ENCODE measurements around the gene HACD1.

Gene HACD1, protein sequence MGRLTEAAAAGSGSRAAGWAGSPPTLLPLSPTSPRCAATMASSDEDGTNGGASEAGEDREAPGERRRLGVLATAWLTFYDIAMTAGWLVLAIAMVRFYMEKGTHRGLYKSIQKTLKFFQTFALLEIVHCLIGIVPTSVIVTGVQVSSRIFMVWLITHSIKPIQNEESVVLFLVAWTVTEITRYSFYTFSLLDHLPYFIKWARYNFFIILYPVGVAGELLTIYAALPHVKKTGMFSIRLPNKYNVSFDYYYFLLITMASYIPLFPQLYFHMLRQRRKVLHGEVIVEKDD

DNA sequence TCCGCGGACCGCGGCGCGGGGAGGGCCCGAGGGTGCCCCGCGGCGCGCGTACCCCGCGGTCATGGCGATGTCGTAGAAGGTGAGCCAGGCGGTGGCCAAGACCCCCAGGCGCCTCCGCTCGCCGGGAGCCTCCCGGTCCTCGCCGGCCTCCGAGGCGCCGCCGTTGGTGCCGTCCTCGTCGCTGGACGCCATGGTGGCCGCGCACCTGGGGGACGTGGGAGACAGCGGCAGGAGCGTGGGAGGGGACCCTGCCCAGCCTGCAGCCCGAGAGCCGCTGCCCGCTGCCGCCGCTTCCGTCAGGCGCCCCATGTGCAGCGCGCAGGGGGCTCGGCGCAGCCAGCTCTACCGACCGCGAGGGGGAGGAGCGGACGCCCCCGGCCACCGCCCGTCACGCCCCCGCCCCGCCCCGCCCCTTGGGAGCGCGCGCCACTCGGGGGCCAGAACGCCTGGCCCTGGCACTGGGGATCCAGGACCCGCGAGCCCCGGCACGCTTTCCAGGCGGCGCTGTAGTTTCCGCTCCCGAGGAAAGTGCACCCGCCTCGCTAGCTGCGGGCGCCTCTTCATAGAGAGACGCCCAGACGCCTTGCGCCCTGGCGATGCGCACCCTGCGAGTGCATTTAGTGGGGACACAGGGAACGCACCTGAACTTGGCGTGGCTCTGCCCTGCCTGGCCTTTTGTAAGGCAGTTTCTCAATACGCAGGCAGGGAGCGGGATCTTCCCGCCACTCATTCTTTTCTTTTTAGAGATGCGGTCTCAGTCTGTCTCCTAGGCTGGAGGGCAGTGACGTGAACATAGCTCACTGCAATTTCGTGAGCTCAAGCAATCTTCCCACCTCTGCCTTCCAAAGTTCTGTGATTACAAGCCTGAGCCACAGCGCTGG, at the start of gene HACD1:
Gene HACD1 (minus strand): TSS at position 344 of the 881 bp plus-strand sequence. CDS start 35 bp downstream, at position 309.
- H4K20me1 ChIP-seq (ENCODE audit: low read depth, low read length) = no peaks in the 10 kb centered on the region
- H3K27ac ChIP-seq (ENCODE audit: low read depth, low read length) = no peak within 1 kb of the TSS
- no peaks in the 10 kb centered on the region for H3K27me3 ChIP-seq (ENCODE audit: low read length)
- peak within 1 kb of the TSS; percentile 89 for H2AFZ ChIP-seq (ENCODE audit: low read depth, low read length, severe bottlenecking)
- TF ChIP-seq, protein P1, sequence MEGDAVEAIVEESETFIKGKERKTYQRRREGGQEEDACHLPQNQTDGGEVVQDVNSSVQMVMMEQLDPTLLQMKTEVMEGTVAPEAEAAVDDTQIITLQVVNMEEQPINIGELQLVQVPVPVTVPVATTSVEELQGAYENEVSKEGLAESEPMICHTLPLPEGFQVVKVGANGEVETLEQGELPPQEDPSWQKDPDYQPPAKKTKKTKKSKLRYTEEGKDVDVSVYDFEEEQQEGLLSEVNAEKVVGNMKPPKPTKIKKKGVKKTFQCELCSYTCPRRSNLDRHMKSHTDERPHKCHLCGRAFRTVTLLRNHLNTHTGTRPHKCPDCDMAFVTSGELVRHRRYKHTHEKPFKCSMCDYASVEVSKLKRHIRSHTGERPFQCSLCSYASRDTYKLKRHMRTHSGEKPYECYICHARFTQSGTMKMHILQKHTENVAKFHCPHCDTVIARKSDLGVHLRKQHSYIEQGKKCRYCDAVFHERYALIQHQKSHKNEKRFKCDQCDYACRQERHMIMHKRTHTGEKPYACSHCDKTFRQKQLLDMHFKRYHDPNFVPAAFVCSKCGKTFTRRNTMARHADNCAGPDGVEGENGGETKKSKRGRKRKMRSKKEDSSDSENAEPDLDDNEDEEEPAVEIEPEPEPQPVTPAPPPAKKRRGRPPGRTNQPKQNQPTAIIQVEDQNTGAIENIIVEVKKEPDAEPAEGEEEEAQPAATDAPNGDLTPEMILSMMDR (IDR thresholded peaks at IDR 0.05; ENCODE audit: insufficient read depth, low read length, poor library complexity, severe bottlenecking) = no peak
- TF ChIP-seq EZH2phosphoT487 (conservative IDR thresholded peaks at IDR 0.05; ENCODE audit: low read length) = no peak
- H3K4me3 ChIP-seq (ENCODE audit: insufficient read depth, low read length, poor library complexity, severe bottlenecking) = peak within 1 kb of the TSS; percentile 45
- peak within 1 kb of the TSS; percentile 31; the same call in 1 of the 2 replicates for H3K9ac ChIP-seq (ENCODE audit: low read length)
- H3K9me3 ChIP-seq (ENCODE audit: insufficient read depth, low read length) = no peaks in the 10 kb centered on the region
- H3K79me2 ChIP-seq (ENCODE audit: insufficient read depth, low read length) = no peaks in the 10 kb centered on the region
- H3F3A ChIP-seq (ENCODE audit: insufficient read depth) = no peaks in the 10 kb centered on the region
- no peaks in the 10 kb centered on the region for H3K9me2 ChIP-seq (replicated peaks; ENCODE audit: insufficient read depth, low read length)
- H3K36me3 ChIP-seq (ENCODE audit: low read length) = no peaks in the 10 kb centered on the region
- H3K4me2 ChIP-seq (ENCODE audit: low read depth, low read length, poor library complexity, severe bottlenecking) = peak within 1 kb of the TSS; percentile 65

DNA sequence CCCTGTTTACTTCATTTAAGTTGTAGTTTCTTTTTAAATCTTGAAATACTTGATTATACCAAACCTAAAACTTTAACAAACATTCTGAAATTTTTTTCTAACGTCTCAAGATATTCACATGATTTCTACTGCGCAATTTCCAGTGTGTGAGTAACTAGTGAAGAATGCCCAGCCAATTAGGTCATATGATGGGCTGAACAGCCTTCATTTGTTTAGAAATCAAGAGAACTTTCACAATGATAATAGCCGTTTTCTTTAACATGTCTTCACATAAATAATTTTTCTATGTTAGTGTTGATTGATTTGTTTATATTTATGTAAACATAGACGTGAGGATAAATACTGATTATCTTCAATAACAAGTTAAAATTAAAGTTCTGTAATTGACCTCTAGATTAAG, 48.6 kb upstream of the HACD1 start:
- no peaks in the 10 kb centered on the region for H3K27me3 ChIP-seq (ENCODE audit: low read length)
- no peak overlapping the region for H3K4me2 ChIP-seq (ENCODE audit: low read depth, low read length, poor library complexity, severe bottlenecking)
- H3K4me3 ChIP-seq (ENCODE audit: insufficient read depth, low read length, poor library complexity, severe bottlenecking) = no peak overlapping the region
- no peaks in the 10 kb centered on the region for H3K36me3 ChIP-seq (ENCODE audit: low read length)
- peaks cover 12% of the 10 kb centered on the region; the same call in 1 of the 2 replicates for H3K79me2 ChIP-seq (ENCODE audit: insufficient read depth, low read length)
- no peak overlapping the region for H3K27ac ChIP-seq (ENCODE audit: low read depth, low read length)
- no peaks in the 10 kb centered on the region for H3K9me2 ChIP-seq (replicated peaks; ENCODE audit: insufficient read depth, low read length)
- no peak for TF ChIP-seq EZH2phosphoT487 (conservative IDR thresholded peaks at IDR 0.05; ENCODE audit: low read length)
- TF ChIP-seq, protein P1 (IDR thresholded peaks at IDR 0.05; ENCODE audit: insufficient read depth, low read length, poor library complexity, severe bottlenecking) = no peak
- no peak overlapping the region for H3K9ac ChIP-seq (ENCODE audit: low read length)
- no peak overlapping the region for H2AFZ ChIP-seq (ENCODE audit: low read depth, low read length, severe bottlenecking)
- H4K20me1 ChIP-seq (ENCODE audit: low read depth, low read length) = peaks cover 6% of the 10 kb centered on the region; the same call in 1 of the 2 replicates
- H3K9me3 ChIP-seq (ENCODE audit: insufficient read depth, low read length) = no peaks in the 10 kb centered on the region
- H3F3A ChIP-seq (ENCODE audit: insufficient read depth) = 0 out of 2 replicates have a peak, but pooled peaks cover 3% of the 10 kb centered on the region

DNA sequence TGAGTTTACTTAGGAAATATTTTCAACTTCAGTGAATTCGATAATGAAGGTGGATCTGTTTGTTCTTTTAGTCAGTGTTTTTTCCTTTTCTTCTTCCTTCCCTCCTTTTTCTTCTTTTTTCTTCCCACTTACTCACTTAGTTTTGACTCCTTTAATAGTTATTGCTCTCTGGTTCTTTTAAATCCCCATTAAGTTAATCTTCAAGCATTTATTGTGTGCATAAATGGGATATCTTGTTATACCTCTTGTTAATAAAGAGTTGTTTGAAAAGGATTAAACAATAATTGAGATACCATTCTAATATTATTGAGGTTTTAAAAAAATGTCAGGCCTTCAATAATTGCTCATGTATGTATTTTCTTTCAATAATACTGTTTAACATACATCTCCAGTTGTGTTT, 46.3 kb upstream of the HACD1 start:
- H3K36me3 ChIP-seq (ENCODE audit: low read length) = no peaks in the 10 kb centered on the region
- H3F3A ChIP-seq (ENCODE audit: insufficient read depth) = 0 out of 2 replicates have a peak, but pooled peaks cover 3% of the 10 kb centered on the region
- no peak overlapping the region for H3K4me3 ChIP-seq (ENCODE audit: insufficient read depth, low read length, poor library complexity, severe bottlenecking)
- H3K27me3 ChIP-seq (ENCODE audit: low read length) = no peaks in the 10 kb centered on the region
- no peak overlapping the region for H3K4me2 ChIP-seq (ENCODE audit: low read depth, low read length, poor library complexity, severe bottlenecking)
- H3K9me3 ChIP-seq (ENCODE audit: insufficient read depth, low read length) = no peaks in the 10 kb centered on the region
- no peaks in the 10 kb centered on the region for H3K9me2 ChIP-seq (replicated peaks; ENCODE audit: insufficient read depth, low read length)
- peaks cover 24% of the 10 kb centered on the region for H3K79me2 ChIP-seq (ENCODE audit: insufficient read depth, low read length)
- no peak overlapping the region for H3K9ac ChIP-seq (ENCODE audit: low read length)
- TF ChIP-seq, protein P1 (IDR thresholded peaks at IDR 0.05; ENCODE audit: insufficient read depth, low read length, poor library complexity, severe bottlenecking) = no peak
- no peak for TF ChIP-seq EZH2phosphoT487 (conservative IDR thresholded peaks at IDR 0.05; ENCODE audit: low read length)
- H4K20me1 ChIP-seq (ENCODE audit: low read depth, low read length) = peaks cover 7% of the 10 kb centered on the region; the same call in 1 of the 2 replicates
- H2AFZ ChIP-seq (ENCODE audit: low read depth, low read length, severe bottlenecking) = no peak overlapping the region
- no peak overlapping the region for H3K27ac ChIP-seq (ENCODE audit: low read depth, low read length)

Measured in SU-DHL-6 (cell line).